CD4-positive, alpha-beta T cell treated with Interferon gamma for 1 hour (primary cell): ENCODE results near the gene C6orf62.
A peak's percentile ranks its signal among the peaks of the same experiment; 100 is the strongest.
"Not testable (repeated sequence)": the region's sequence is repeated elsewhere in the genome, so short reads cannot be mapped to it uniquely, and the experiment has no call there.

ENCODE experiments used
- DNase-seq: peaks from one replicate; pipeline ENCODE4 v3.0.0-alpha.2; 2020

C6orf62 gene

GRCh38 chr6:24719125-24719971 is at the start of gene C6orf62:
Gene C6orf62, minus strand, starts transcription at chr6:24719154. Its CDS starts 486 bp downstream, at chr6:24718668.
- peak; percentile 45 for DNase-seq

DNA sequence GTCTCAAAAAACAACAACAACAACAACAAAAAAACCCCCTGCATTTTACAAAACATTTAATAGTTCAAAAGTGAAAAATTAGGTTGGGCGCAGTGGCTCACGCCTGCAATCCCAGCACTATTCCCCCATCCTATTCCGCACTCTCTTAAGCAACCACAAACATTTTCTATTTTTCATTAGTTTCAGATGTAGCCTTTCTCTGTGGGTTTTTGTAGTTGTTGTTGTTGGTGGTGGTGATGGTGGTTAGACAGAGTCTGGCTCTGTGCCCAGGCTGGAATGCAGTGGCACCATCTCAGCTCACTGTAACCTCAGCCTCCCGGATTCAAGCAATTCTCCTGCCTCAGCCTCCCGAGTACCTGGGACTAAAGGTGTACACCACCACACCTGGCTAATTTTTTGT is 49.4 kb upstream of the C6orf62 start:
- no peak for DNase-seq

GRCh38 chr6:24766680-24767462 is 47.9 kb upstream of the C6orf62 start:
- DNase-seq = no peak

- not testable (repeated sequence) for DNase-seq
Measured at GRCh38 chr6:24765968-24766367, 47.0 kb upstream of the C6orf62 start.

DNA sequence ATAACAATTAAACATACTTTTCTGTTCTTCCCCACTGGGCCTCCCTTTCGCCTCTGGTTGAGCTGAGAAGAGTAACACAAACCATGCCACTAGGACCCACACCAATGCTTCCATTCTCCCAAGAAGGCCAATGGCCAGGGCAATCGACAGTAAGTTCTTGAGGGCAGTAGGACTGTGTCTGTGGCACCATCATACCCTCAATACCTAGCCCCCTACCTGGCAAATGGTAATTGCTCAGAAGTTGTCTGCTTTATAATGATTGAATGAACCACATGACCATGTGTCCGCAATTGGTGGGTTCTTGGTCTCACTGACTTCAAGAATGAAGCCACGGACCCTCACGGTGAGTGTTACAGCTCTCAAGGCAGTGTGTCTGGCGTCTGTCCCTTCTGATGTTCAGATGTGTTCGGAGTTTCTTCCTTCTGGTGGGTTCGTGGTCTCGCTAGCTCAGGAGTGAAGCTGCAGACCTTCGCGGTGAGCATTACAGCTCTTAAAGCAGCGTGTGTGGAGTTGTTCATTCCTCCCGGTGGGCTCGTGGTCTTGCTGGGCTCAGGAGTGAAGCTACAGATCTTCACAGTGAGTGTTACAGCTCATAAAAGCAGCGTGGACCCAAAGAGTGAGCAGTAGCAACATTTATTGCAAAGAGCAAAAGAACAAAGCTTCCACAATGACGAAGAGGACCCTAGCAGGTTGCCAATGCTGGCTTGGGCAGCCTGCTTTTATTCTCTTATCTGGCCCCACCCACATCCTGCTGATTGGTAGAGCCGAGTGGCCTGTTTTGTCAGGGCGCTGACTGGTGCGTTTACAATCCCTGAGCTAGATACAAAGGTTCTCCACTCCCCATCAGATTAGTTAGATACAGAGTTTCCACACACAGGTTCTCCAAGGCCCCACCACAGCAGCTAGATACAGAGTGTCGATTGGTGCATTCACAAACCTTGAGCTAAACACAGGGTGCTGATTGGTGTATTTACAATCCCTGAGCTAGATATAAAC is 46.2 kb upstream of the C6orf62 start:
- DNase-seq = not testable (repeated sequence)

GRCh38 chr6:24763578-24763977 is 44.6 kb upstream of the C6orf62 start:
- no peak for DNase-seq

GRCh38 chr6:24761851-24762250 is 42.9 kb upstream of the C6orf62 start:
- no peak for DNase-seq

GRCh38 chr6:24761193-24761835 is 42.4 kb upstream of the C6orf62 start:
- no peak for DNase-seq

- no peak for DNase-seq
Measured at GRCh38 chr6:24760210-24760609, 41.3 kb upstream of the C6orf62 start.

GRCh38 chr6:24759718-24760117 is 40.8 kb upstream of the C6orf62 start:
- DNase-seq = no peak

DNA sequence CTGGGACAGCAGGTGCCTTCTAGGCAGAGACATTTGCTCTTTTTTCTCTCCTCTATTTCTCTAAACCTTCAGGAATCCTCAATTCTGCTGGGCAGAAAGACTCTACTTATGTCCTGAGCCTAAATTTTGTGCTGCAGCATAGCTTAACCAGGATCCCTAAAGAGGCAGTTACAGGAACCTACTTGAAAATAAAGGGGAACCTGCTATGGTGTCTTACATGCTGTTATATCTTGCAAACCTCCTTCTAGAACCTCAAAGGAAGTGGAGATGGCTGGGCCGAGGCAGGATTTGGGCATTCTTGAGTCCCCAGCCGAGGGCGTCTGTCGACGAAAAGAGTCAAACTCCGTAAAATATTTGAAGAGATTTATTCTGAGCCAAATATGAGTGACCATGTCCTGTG is 38.7 kb upstream of the C6orf62 start:
- DNase-seq = no peak

DNA sequence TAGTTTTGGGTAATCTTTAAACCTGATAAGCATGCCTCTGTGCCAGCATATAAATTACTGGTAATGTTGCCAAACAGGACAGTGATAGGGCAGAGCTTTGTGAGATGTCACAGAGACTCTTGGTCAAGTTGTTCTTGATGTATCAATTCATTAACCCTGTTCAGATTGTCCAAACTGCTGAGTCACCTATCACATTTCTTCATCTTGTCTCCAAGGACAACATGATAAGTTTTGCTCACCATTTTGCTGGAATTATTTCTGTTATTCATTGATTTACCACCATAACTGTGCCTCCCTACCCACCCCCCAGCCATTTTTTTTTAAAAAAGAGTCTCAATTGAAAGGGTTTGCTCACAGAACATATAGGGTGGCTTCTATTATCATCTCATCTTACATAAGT is 36.3 kb upstream of the C6orf62 start:
- DNase-seq = no peak

GRCh38 chr6:24754378-24754777 is 35.4 kb upstream of the C6orf62 start:
- not testable (repeated sequence) for DNase-seq

GRCh38 chr6:24753545-24753944 is 34.6 kb upstream of the C6orf62 start:
- DNase-seq = no peak

- no peak for DNase-seq
Measured at GRCh38 chr6:24752917-24753492, 34.1 kb upstream of the C6orf62 start.

DNA sequence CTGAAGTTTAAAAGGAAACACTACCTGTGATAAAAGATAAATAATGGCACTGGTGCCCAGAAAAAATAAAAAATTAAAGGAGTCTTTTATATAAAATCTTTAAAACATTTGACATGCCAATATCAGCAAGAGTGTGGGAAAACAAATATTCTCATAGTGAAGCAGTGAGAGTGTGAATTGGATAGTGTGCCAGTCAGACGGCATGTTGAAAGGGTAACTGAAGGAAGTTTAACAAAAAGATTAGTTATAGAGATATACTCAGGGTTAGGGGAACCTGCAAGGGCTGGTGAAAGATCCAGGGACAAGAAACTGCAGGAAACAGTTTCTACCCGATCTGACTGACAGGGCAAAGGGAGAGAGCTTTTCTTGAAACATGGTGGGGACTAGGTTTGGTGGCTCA is 33.5 kb upstream of the C6orf62 start:
- no peak for DNase-seq

GRCh38 chr6:24750878-24751277 is 31.9 kb upstream of the C6orf62 start:
- DNase-seq = not testable (repeated sequence)

DNA sequence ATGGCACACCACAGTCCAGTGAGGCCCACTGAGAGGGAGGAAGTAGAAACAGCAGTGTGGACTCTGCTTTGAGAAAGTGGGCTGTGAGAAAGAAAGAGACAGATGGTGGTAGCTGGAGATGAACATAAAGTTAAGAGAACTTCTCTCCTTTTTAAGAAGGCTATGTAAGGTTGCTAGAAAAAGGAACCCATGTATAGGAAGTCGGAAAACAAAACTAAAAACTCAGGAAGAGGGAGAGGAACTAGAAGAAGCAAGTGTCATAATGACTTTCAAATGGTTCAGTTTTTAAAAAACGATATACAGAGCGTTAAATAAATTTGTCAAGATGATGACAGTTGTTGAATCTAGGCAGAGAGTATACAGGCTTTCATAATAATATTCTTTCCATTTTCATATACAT is 30.3 kb upstream of the C6orf62 start:
- DNase-seq = no peak

GRCh38 chr6:24744911-24745310 is 26.0 kb upstream of the C6orf62 start:
- DNase-seq = peak; percentile 40

DNA sequence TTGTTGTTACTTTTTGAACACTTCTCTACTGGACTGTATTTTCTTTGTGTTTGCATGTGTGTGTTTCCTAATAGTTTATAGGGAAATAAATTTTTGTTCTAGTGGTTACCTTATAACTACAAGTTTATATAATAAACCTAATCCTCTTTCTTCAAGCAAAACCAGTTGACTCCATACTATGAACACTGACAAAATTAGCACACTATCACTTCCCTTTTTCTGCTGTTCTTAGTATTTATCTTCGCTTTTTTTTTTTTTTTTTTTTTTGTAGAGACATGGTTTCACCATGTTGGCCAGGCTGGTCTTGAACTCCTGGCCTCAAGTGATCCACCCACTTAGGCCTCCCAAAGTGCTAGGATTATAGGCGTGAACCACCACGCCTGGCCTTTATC is 25.0 kb upstream of the C6orf62 start:
- no peak for DNase-seq

DNA sequence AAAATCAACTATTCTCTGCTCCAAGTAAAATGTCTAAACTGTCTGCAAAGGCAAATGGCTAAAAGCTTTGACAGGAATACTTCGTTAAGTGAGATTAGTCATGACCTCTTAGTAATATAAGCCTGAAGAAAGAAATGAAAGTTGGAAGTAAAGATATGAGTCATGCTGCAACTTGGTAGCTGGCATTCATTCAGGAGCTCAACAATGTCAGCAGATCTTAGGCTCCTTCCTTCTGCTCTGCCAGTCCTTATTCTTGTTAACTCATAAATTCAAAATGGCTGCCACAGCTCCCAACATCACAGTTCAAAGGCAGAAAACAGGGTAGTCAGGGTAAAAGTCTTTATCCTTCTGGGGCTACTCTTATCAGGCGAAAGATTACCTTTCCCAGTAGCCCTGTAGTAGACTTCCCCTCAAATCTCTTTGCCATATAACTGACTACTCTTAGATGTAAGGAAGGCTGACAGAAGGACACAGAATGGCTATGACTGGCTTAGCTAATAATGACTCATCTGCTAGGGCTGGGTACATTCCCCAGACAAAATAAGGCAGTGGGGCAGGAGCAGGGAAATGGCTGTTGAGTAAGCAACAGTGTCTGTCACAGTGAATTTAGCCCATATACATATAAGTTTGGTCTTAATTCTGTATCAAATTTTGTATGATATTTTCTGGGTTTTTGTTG is 24.4 kb upstream of the C6orf62 start:
- DNase-seq = peak; percentile 36
